ENCODE results near the gene TPM1. TPM values are rescaled to one million over a fixed set of nuclear protein-coding genes. Genes with fewer than 3 reads are reported as not detected.

The TPM1 gene
- total RNA-seq, 4 donors from 2014 or later = 116 to 307 (median 226) TPM

GRCh38 chr15:63022181-63022580 is 20.4 kb upstream of the TPM1 start:
- H3K9me3 ChIP-seq = no peaks in the 10 kb centered on the region
- H3K27ac ChIP-seq = no peak overlapping the region
- DNase-seq = no peak
- TF ChIP-seq CTCF (IDR thresholded peaks at IDR 0.05) (no peak), POLR2A (IDR thresholded peaks at IDR 0.05) (no peak)
- no peaks in the 10 kb centered on the region for H3K36me3 ChIP-seq
- H3K4me3 ChIP-seq (replicated peaks in 1 of 3) = no peak overlapping the region
- H3K27me3 ChIP-seq = no peaks in the 10 kb centered on the region
- 92 to 100% methylated on average over 2 of the region's 2 CpGs for WGBS, 2 donors
- intact Hi-C loops (cut with DNase I) = no loop called here
- H3K4me1 ChIP-seq = no peaks in the 10 kb centered on the region

- intact Hi-C loops (cut with DNase I) = no loop called here
- H3K4me1 ChIP-seq = no peaks in the 10 kb centered on the region
- H3K27ac ChIP-seq = no peak overlapping the region
- no peak for DNase-seq
- H3K36me3 ChIP-seq = no peaks in the 10 kb centered on the region
- no peaks in the 10 kb centered on the region for H3K27me3 ChIP-seq
- H3K4me3 ChIP-seq (replicated peaks in 1 of 3) = no peak overlapping the region
- TF ChIP-seq CTCF (IDR thresholded peaks at IDR 0.05) (no peak), POLR2A (IDR thresholded peaks at IDR 0.05) (no peak)
- no peaks in the 10 kb centered on the region for H3K9me3 ChIP-seq
Observed at GRCh38 chr15:63022663-63023062, 19.9 kb upstream of the TPM1 start.

- no peak overlapping the region for H3K27ac ChIP-seq
- no peaks in the 10 kb centered on the region for H3K9me3 ChIP-seq
- no peaks in the 10 kb centered on the region for H3K4me1 ChIP-seq
- DNase-seq = no peak
- no peak for TF ChIP-seq CTCF (IDR thresholded peaks at IDR 0.05)
- TF ChIP-seq POLR2A (IDR thresholded peaks at IDR 0.05) = no peak
- H3K27me3 ChIP-seq = no peaks in the 10 kb centered on the region
- H3K36me3 ChIP-seq = no peaks in the 10 kb centered on the region
- 55 to 63% methylated on average over 3 of the region's 3 CpGs for WGBS, 2 donors
- intact Hi-C loops (cut with DNase I) = no loop called here
- no peak overlapping the region for H3K4me3 ChIP-seq (replicated peaks in 1 of 3)
Observed at GRCh38 chr15:63023351-63023945, 19.1 kb upstream of the TPM1 start.

GRCh38 chr15:63025460-63025859 is 17.1 kb upstream of the TPM1 start:
- no peaks in the 10 kb centered on the region for H3K27me3 ChIP-seq
- no peaks in the 10 kb centered on the region for H3K36me3 ChIP-seq
- DNase-seq = no peak
- TF ChIP-seq POLR2A (IDR thresholded peaks at IDR 0.05) (no peak), CTCF (IDR thresholded peaks at IDR 0.05) (no peak)
- intact Hi-C loops (cut with DNase I) = no loop called here
- 89 to 90% methylated on average over 6 of the region's 6 CpGs for WGBS, 2 donors
- no peaks in the 10 kb centered on the region for H3K4me1 ChIP-seq
- no peak overlapping the region for H3K4me3 ChIP-seq (replicated peaks in 1 of 3)
- H3K9me3 ChIP-seq = no peaks in the 10 kb centered on the region
- no peak overlapping the region for H3K27ac ChIP-seq

- Histone ChIP-seq H3K27me3 (no peaks in the 10 kb centered on the region), H3K9me3 (no peaks in the 10 kb centered on the region), H3K36me3 (no peaks in the 10 kb centered on the region), H3K27ac (no peak overlapping the region), H3K4me1 (no peaks in the 10 kb centered on the region), H3K4me3 (replicated peaks in 1 of 3) (no peak overlapping the region)
- TF ChIP-seq CTCF (IDR thresholded peaks at IDR 0.05) (no peak), POLR2A (IDR thresholded peaks at IDR 0.05) (no peak)
- intact Hi-C loops (cut with DNase I) = no loop called here
- WGBS, 2 donors = 85 to 93% methylated on average over 2 of the region's 2 CpGs
- DNase-seq = no peak
Observed at GRCh38 chr15:63027646-63028045, 14.9 kb upstream of the TPM1 start.
